Endothelial cell (in vitro differentiated cells): ENCODE data around the gene MGA. TPM values are rescaled to one million over a fixed set of nuclear protein-coding genes. Genes with fewer than 3 reads are reported as not detected.
A peak's percentile ranks its signal among the peaks of the same experiment; 100 is the strongest.

ENCODE experiments used
- DNase-seq: peaks from one replicate; pipeline ENCODE4 v3.0.0; 2021; ENCODE audit warnings: low spot score
- H3K27ac Mint-ChIP-seq: one replicate; pipeline ENCODE4 v1.8.0; 2021; ENCODE audit warnings: mixed read lengths, inconsistent platforms; ENCODE audit not compliant: unreplicated experiment
- H3K27me3 Mint-ChIP-seq: one replicate; pipeline ENCODE4 v1.8.0; 2021; ENCODE audit warnings: mild to moderate bottlenecking, moderate library complexity, mixed read lengths, inconsistent platforms; ENCODE audit not compliant: unreplicated experiment
- H3K36me3 Mint-ChIP-seq: one replicate; pipeline ENCODE4 v1.8.0; 2021; ENCODE audit warnings: mild to moderate bottlenecking, low read depth, mixed read lengths, inconsistent platforms; ENCODE audit not compliant: unreplicated experiment
- H3K4me1 Mint-ChIP-seq: one replicate; pipeline ENCODE4 v1.8.0; 2021; ENCODE audit warnings: mild to moderate bottlenecking, mixed read lengths, inconsistent platforms; ENCODE audit not compliant: unreplicated experiment
- H3K4me3 Mint-ChIP-seq: one replicate; pipeline ENCODE4 v1.8.0; 2021; ENCODE audit warnings: mild to moderate bottlenecking, mixed read lengths, inconsistent platforms; ENCODE audit not compliant: unreplicated experiment
- H3K9me3 Mint-ChIP-seq: one replicate; pipeline ENCODE4 v1.8.0; 2021; ENCODE audit warnings: mixed read lengths, inconsistent platforms; ENCODE audit not compliant: unreplicated experiment
- total RNA-seq: library from RNA; stranded (reverse); fragmentation: NEBNext Ultra II Directional; extraction: Animal tissue kit (Norgen Biotek cat#: 25700); gene quantifications from one replicate; pipeline ENCODE4 v1.2.1, GENCODE V29; 2021; ENCODE audit not compliant: unreplicated experiment
- TF ChIP-seq, protein P1 (sequence below): fragments of 200-600 bp; sonication (generic); IDR thresholded peaks from one replicate; pipeline ENCODE4 v1.5.0; 2021; ENCODE audit warnings: antibody characterized with exemption; ENCODE audit not compliant: unreplicated experiment

Gene MGA
- total RNA-seq, 1 donor from 2014 or later, result 48.0 TPM

DNA sequence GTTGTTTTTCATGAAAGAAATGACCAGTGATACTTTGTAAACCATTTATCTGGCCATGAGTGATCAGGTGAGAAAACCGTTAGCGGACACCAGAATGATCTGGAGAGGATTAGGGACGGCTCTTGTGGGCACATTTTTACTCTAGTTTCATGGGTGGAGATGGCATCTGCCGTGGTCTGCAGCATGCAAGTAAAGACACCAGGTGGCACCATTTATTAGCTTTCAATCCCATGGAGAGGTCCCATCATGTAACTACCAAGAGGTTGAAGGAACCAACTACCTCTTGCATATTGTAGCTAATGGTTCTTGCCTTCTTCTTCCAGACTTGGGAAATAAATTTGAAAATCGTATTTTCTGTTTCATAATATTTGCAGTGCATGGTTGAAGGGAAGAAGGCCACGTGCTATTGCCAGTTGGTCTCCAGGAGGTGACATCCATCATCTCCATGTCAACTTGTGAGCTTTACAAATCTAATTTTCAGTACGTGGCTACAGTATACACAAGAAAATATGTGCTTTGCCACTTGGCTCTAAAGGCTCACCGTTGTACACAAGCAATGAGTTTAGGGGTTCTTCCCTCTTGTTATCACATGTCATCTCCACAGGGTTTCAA is 112.6 kb downstream of the MGA start:
- TF ChIP-seq, protein P1, sequence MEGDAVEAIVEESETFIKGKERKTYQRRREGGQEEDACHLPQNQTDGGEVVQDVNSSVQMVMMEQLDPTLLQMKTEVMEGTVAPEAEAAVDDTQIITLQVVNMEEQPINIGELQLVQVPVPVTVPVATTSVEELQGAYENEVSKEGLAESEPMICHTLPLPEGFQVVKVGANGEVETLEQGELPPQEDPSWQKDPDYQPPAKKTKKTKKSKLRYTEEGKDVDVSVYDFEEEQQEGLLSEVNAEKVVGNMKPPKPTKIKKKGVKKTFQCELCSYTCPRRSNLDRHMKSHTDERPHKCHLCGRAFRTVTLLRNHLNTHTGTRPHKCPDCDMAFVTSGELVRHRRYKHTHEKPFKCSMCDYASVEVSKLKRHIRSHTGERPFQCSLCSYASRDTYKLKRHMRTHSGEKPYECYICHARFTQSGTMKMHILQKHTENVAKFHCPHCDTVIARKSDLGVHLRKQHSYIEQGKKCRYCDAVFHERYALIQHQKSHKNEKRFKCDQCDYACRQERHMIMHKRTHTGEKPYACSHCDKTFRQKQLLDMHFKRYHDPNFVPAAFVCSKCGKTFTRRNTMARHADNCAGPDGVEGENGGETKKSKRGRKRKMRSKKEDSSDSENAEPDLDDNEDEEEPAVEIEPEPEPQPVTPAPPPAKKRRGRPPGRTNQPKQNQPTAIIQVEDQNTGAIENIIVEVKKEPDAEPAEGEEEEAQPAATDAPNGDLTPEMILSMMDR, result peak; percentile 47
- Mint-ChIP-seq H3K36me3 (peaks cover 4% of the 10 kb centered on the region), H3K27me3 (peaks cover 4% of the 10 kb centered on the region), H3K4me1 (peaks cover 35% of the 10 kb centered on the region), H3K4me3 (no peak overlapping the region), H3K27ac (no peak overlapping the region), H3K9me3 (no peaks in the 10 kb centered on the region)
- DNase-seq, result peak; percentile 60

DNA sequence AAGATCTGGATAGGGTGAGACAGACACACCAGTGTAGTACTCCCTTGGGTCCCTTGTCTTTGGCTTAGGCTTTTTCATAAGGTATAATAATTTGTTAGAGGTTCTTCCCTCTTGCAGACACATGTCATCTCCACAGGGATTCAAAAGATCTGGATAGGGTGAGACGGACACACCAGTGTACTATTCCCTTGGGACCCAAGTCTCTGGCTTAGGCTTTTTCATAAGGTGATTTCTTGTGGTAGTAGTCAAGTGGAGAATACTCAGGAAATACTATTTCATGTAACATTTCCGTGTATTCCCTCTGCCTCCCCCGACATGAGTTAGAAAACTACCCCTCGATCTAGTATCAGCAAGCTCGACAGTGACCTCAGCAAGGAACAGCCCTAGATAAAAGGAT is 113.1 kb downstream of the MGA start:
- TF ChIP-seq, protein P1, result no peak
- DNase-seq, result no peak
- H3K9me3 Mint-ChIP-seq, result no peaks in the 10 kb centered on the region
- peak overlapping the region; percentile 83 for H3K27ac Mint-ChIP-seq
- peaks cover 4% of the 10 kb centered on the region for H3K27me3 Mint-ChIP-seq
- H3K4me3 Mint-ChIP-seq, result peak overlapping the region; percentile 92
- H3K4me1 Mint-ChIP-seq, result peaks cover 40% of the 10 kb centered on the region
- peaks cover 4% of the 10 kb centered on the region for H3K36me3 Mint-ChIP-seq

DNA sequence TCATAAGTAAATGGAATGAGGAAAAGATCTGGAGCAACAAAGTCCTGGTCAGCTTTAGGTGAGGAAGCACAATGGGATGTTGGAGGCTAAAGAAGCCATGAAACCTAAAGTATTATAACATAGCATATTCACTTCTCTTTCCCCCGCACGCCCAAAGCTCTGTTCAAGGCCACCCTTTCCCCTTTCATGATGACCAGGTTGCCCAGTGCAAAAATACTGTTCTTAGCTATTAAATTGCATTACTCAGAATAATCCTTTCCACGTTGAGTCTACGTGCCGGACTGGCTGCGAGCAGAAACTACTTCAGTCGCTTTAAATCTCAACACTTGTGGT is 113.5 kb downstream of the MGA start:
- TF ChIP-seq, protein P1, result no peak
- Mint-ChIP-seq H3K4me3 (peak overlapping the region; percentile 92), H3K36me3 (peaks cover 4% of the 10 kb centered on the region), H3K4me1 (peaks cover 43% of the 10 kb centered on the region), H3K9me3 (no peaks in the 10 kb centered on the region), H3K27ac (peak overlapping the region; percentile 83), H3K27me3 (peaks cover 4% of the 10 kb centered on the region)
- no peak for DNase-seq

DNA sequence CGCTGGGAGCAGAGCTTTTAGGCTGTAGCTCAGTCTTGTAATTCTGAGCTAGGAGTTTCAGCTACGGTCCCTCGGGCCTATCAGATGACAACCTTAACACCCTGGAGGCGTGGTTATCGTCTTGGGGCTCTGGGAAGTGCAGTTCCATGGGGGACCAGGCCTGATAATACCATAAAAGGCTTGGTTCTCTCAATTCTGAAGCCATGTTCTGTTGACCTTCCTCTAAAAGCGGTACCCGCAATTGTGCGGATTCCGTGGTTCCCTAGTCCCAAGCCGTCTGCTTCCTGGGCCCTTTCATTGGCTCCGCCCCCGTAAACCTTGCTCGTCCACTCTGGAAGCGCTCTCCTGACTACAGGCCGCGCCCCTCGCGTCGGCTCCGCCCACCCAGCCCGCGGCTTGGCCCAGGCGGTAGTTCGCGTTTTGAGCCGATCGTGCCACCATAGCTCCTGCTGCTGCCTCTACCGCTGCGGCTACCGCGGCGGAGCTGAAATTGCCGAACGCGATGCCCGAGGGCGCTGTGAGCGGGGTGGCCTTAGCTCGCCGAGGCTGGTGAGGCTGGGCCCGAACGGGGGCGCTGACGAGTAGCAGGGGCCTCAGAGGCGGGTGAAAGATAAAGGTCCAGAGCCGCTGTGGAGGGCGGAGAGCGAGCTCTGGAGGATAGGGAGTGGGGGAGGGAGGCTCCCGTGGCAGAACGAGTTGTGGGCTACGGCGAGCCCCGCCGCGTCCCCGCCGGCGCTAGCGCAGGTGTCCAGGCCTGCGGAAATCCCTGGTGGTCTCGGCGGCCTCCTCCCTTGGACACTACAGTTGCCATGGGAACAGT is 114.1 kb downstream of the MGA start, which contains the start of gene MAPKBP1:
MAPKBP1 (plus strand) TSS at position 423 of the 820 bp plus-strand sequence. CDS start 792 bp downstream, outside the sequence.
- TF ChIP-seq, protein P1, result peak; percentile 54
- H3K27me3 Mint-ChIP-seq, result peaks cover 4% of the 10 kb centered on the region

More for the DNA sequence above, 114.1 kb downstream of the MGA start, which contains the start of gene MAPKBP1:
- peak within 1 kb of the TSS; percentile 92 for H3K4me3 Mint-ChIP-seq
- peak within 1 kb of the TSS; percentile 85 for H3K27ac Mint-ChIP-seq
- no peaks in the 10 kb centered on the region for H3K9me3 Mint-ChIP-seq
- DNase-seq, result peak; percentile 96
- H3K36me3 Mint-ChIP-seq, result peaks cover 4% of the 10 kb centered on the region
- peaks cover 47% of the 10 kb centered on the region for H3K4me1 Mint-ChIP-seq
